MG63 (cell line): ENCODE measurements around the gene IGFBP5. TPM values are rescaled to one million over a fixed set of nuclear protein-coding genes. Genes with fewer than 3 reads are reported as not detected.

Source experiments
- DNase-seq: peaks from one replicate; pipeline ENCODE4 v3.0.0-alpha.2; 2020
- H3K27me3 ChIP-seq: fragments of 250-450 bp; sonication (Bioruptor Pico); 2 replicates; pipeline ENCODE4 v1.5.1; 2020; ENCODE audit warnings: mild to moderate bottlenecking, moderate library complexity
- H3K36me3 ChIP-seq: fragments of 250-450 bp; sonication (Bioruptor Pico); 2 replicates; pipeline ENCODE4 v1.5.1; 2020; ENCODE audit warnings: mild to moderate bottlenecking, moderate library complexity
- H3K4me3 ChIP-seq: fragments of 250-450 bp; sonication (Bioruptor Pico); 2 replicates; pipeline ENCODE4 v1.5.1; 2020; ENCODE audit warnings: mild to moderate bottlenecking, moderate library complexity
- H3K9me3 ChIP-seq: fragments of 250-450 bp; sonication (Bioruptor Pico); 2 replicates; pipeline ENCODE4 v1.5.1; 2020; ENCODE audit warnings: mild to moderate bottlenecking, moderate library complexity
- total RNA-seq: library from RNA; depleted of rRNA; stranded (reverse); fragments of >200 nt; shearing (Covaris generic); gene quantifications from 2 replicates; pipeline ENCODE4 v1.2.3, GENCODE V29; 2014; ENCODE audit warnings: low replicate concordance

Gene IGFBP5
- total RNA-seq, 1 experiment from 2014 or later: 1.8 TPM

- Histone ChIP-seq H3K27me3 (no peaks in the 10 kb centered on the region), H3K36me3 (no peaks in the 10 kb centered on the region), H3K9me3 (no peaks in the 10 kb centered on the region), H3K4me3 (no peak overlapping the region)
- DNase-seq: no peak
Measured at GRCh38 chr2:216720722-216721121, 25.4 kb upstream of the IGFBP5 start.

DNA sequence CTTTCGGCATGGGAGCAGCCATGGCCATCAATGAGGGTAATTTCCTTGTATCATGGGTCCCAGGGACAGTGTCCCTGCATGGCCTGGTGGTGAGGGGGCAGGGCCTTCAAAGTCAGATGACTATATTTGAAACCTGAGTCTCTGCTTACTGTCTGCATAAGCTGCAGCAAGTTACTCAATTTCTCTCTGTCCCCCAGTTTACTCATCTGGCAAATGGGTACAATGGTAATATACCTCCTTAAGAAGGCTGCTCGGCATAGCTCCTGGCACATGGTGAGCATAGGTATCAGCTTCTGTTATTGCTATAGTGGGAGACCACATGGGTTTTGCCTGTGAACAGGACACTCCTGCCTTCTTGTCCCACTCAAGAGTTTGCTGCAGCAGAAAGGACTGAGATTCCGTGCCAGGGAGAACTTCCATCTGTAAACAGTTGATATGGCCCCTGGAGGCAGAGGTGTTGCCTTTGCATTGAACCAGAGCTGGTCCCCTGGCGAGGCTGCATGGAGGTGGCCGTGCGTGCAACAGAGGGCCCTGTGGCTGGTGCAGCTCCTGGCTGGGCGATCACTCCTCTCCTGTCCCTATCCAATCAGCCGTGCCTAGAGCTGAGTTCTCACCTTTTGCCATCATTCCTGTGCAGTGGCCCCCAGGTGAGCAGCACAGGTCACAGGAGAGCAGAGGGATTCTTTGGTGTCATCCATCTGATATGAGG lies 22.7 kb upstream of the IGFBP5 start:
- H3K4me3 ChIP-seq: no peak overlapping the region
- no peak for DNase-seq
- no peaks in the 10 kb centered on the region for H3K36me3 ChIP-seq
- no peaks in the 10 kb centered on the region for H3K27me3 ChIP-seq
- no peaks in the 10 kb centered on the region for H3K9me3 ChIP-seq

DNA sequence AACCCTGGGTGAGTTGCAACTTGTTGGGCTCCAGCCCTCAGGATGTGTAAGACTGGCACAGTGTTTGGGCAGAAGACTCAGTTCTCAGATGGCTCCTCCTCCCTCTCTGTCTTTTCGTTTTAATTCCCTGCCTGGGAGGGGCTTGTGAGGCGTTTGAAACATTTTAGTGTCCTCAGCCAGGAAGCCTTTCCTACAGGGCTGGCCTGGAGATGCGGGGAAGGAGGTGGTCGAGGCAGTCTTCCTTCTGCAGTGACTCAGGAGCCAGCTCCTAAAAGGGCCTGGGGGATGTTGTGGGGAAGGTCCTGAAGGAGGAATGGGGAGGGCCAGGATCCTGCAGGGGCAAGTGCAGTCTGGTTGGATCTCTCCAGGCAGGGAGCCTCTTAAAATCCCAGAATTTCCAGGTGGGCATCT lies 22.1 kb upstream of the IGFBP5 start:
- no peaks in the 10 kb centered on the region for H3K36me3 ChIP-seq
- no peaks in the 10 kb centered on the region for H3K27me3 ChIP-seq
- no peak overlapping the region for H3K4me3 ChIP-seq
- DNase-seq: peak; percentile 61
- H3K9me3 ChIP-seq: no peaks in the 10 kb centered on the region

DNA sequence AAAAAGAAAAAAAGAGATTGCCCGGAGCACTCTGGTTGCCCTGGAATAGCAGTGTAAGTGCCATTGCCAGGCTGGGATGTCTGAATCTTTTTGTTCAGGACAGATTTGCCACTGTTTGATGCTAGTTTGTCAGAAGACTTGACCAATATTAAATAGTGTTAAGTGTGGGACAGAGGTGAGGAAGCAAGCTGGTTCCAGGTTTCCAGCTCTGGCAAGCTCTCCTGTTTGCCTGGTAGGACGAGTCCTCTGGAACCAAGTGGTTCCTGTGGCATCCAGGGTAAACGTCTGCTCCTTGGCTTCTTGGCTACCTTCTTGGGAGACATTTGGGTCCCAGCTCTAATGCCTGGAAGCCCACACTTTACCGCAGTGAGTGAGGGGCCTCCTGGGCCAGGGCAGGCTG lies 20.8 kb upstream of the IGFBP5 start:
- Histone ChIP-seq H3K9me3 (no peaks in the 10 kb centered on the region), H3K27me3 (no peaks in the 10 kb centered on the region), H3K36me3 (no peaks in the 10 kb centered on the region), H3K4me3 (no peak overlapping the region)
- DNase-seq: no peak

GRCh38 chr2:216715402-216715974 lies 20.1 kb upstream of the IGFBP5 start:
- Histone ChIP-seq H3K9me3 (no peaks in the 10 kb centered on the region), H3K36me3 (no peaks in the 10 kb centered on the region), H3K4me3 (no peak overlapping the region), H3K27me3 (no peaks in the 10 kb centered on the region)
- DNase-seq: no peak

DNA sequence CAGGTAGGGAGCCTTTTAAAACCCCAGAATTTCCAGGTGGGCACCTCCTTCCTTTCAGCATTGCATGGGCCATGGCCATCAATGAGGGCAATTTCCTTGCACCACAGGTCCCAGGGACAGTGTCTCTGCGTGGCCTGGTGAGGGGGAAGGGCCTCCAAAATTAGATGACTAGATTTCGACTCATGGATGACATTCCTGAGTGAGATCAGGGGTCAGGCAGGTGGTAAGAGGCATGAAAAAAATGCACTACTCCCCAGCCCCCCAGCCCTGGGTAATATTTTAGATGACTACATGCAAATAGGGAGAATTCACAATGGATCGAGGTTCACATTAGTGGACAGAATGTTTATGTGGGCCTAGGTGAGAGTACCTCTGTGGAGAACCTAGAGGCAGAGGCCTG lies 19.0 kb upstream of the IGFBP5 start:
- Histone ChIP-seq H3K9me3 (no peaks in the 10 kb centered on the region), H3K4me3 (no peak overlapping the region), H3K27me3 (no peaks in the 10 kb centered on the region), H3K36me3 (no peaks in the 10 kb centered on the region)
- DNase-seq: peak; percentile 48

DNA sequence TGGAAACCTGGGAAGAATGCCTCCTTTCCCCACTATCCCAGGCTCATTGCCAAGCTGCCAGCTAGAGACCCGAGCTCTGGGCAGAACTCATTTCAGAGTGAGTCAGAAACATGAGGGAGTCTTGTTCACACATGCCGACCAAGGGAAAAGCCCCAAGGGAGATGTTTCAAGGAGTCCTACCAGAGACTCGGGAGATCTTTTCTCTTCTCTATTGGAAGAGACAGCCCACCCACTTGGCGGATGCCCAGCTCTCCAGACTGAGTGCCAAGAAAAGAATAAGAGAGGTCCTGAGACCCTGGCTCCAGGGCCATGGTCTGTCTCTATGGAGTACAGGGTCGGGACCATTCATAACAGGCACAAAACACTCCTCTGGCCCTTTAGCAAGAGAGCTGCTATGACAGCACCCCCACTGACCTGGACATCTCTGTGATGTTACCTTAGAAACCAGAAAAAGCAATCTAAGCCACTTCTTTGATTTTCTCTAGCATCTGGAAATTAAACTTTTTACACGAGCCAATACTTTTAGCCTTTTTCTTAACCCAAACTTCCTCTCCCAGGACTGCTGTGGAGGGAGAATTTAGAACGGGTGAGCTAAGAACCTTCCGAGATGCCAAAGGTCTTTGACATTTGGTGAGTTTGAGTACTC lies 18.5 kb upstream of the IGFBP5 start:
- Histone ChIP-seq H3K27me3 (no peaks in the 10 kb centered on the region), H3K36me3 (no peaks in the 10 kb centered on the region), H3K9me3 (no peaks in the 10 kb centered on the region), H3K4me3 (no peak overlapping the region)
- peak; percentile 93 for DNase-seq

DNA sequence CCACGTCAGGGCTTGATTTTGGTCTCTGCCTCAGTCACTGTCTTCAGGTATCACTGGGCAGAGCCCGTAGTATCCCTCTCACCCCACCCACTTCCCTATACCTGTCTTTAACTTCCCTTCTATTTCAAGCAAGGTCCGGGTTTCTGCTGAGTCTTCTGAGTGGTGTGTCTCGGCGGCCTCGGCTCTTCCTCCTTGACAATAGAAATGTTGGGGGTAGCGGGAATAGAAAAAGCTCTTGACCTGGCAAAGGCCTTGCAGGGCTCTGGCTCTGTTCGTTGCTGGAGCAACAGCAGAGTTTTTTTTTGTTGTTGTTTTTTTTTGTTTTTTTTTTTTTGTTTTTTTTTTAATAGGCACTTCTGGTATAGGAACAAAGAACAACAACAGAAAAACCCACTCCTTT lies 16.0 kb upstream of the IGFBP5 start:
- H3K9me3 ChIP-seq: no peaks in the 10 kb centered on the region
- H3K36me3 ChIP-seq: no peaks in the 10 kb centered on the region
- H3K27me3 ChIP-seq: no peaks in the 10 kb centered on the region
- no peak for DNase-seq
- no peak overlapping the region for H3K4me3 ChIP-seq

DNA sequence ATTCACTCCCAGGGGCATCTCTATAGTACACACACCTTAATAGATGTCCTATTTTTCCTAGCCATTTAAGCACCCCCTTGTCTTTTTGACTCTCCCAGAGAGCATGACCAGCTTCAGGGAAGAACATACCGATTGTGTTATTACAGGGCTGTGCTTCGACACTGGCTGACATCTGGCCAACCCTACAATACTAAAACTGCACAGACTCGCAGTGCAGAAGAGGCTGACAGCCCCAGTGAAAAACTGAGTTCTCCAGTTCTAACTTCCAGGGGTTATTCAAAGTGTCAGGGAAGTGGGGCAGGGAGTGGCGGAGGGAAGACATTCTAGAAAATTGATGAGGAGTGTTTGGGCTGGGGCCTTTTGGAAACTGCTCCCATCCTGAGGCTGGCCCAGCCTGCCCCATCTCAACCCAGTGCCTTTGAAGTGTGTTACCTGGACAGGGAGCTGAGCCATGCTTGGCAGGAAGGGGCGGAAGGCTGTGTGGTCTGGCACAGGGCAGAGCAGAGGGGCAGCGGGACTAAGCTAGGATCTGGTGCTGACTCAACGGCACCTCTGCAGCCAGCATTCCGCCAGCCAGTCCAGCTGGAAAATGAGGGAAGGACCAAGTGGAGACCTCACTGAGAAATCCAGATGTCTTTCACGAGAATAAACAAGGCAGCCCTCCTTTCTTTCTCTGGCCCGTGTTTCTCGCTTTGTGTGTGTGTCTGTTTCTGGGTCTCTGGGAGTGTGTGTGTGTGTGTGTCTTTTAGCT lies 15.4 kb upstream of the IGFBP5 start:
- Histone ChIP-seq H3K9me3 (no peaks in the 10 kb centered on the region), H3K36me3 (no peaks in the 10 kb centered on the region), H3K4me3 (no peak overlapping the region), H3K27me3 (no peaks in the 10 kb centered on the region)
- peak; percentile 89 for DNase-seq

- DNase-seq: no peak
- H3K9me3 ChIP-seq: no peaks in the 10 kb centered on the region
- no peaks in the 10 kb centered on the region for H3K36me3 ChIP-seq
- no peaks in the 10 kb centered on the region for H3K27me3 ChIP-seq
- H3K4me3 ChIP-seq: no peak overlapping the region
Measured at GRCh38 chr2:216702756-216703155, 7.4 kb upstream of the IGFBP5 start.

- no peak overlapping the region for H3K4me3 ChIP-seq
- H3K27me3 ChIP-seq: no peaks in the 10 kb centered on the region
- no peak for DNase-seq
- no peaks in the 10 kb centered on the region for H3K36me3 ChIP-seq
- no peaks in the 10 kb centered on the region for H3K9me3 ChIP-seq
Measured at GRCh38 chr2:216701544-216701943, 6.2 kb upstream of the IGFBP5 start.

GRCh38 chr2:216700781-216701180 lies 5.4 kb upstream of the IGFBP5 start:
- Histone ChIP-seq H3K4me3 (no peak overlapping the region), H3K36me3 (no peaks in the 10 kb centered on the region), H3K27me3 (no peaks in the 10 kb centered on the region), H3K9me3 (no peaks in the 10 kb centered on the region)
- DNase-seq: no peak

DNA sequence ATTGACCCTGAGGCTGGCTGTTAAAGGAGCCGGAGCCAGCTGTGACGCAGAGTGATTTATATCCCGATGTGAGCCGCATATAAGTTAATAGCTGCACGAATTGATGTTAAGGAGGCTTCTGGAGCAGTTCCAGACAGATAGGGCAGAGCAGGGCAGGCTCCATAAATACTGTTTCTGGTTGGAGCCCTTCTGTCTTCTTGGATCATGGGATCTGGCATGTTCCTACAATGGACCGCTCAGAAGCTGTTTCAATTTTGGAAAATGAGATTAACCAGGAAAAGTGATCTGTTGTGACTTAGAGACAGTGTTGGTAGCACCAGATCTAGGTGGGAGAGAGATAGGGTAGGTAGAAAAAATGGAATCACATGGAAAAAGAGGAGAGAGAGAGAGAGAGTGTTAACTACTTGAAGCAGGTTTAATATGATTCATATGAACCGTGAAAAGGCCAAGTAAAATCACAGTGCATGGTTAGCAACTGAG lies 4.8 kb upstream of the IGFBP5 start:
- DNase-seq: no peak
- Histone ChIP-seq H3K27me3 (no peaks in the 10 kb centered on the region), H3K36me3 (no peaks in the 10 kb centered on the region), H3K4me3 (no peak overlapping the region), H3K9me3 (no peaks in the 10 kb centered on the region)

DNA sequence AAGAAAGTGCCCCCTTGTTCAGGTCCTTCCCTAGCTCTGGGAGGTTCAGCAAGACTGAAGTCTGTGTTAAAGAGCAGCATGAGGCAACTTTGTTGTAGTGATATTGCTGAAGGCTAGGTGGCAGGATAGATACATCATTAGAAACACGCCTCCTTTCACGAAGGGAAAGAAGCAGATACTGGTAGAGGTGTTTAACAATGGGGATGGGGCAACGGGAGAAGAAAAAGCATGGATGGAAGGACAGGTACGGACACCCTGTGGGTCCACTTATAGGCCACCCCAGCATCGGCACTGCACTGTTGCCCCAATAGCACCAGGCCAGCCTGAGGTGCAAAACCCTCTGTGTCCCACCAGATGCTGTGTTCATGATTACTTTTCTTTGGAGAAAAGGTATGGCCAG lies 3.5 kb upstream of the IGFBP5 start:
- Histone ChIP-seq H3K27me3 (peaks cover 4% of the 10 kb centered on the region; the same call in 1 of the 2 replicates), H3K4me3 (no peak overlapping the region), H3K9me3 (no peaks in the 10 kb centered on the region), H3K36me3 (no peaks in the 10 kb centered on the region)
- DNase-seq: no peak

DNA sequence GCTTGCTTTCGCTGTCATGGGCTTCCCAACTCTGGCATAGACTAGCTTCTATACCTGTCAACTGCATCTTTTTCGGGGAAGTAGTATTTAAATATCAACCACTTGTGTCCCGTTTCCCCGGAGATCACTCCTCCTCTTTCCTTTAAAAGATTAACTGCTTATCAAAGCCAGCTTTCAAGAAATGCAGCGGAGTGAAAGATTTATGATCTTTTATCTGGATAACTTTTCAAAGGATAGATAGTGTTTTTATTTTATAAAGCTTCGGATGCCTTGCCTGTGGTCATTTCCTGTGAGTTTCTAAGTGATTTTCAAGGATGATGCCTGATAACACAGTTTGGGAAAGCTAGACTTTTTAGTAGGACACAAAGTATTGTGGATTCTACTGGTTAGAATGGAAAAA lies 2.9 kb upstream of the IGFBP5 start:
- no peaks in the 10 kb centered on the region for H3K36me3 ChIP-seq
- peaks cover 4% of the 10 kb centered on the region; the same call in 1 of the 2 replicates for H3K27me3 ChIP-seq
- H3K4me3 ChIP-seq: no peak overlapping the region
- DNase-seq: no peak
- no peaks in the 10 kb centered on the region for H3K9me3 ChIP-seq

DNA sequence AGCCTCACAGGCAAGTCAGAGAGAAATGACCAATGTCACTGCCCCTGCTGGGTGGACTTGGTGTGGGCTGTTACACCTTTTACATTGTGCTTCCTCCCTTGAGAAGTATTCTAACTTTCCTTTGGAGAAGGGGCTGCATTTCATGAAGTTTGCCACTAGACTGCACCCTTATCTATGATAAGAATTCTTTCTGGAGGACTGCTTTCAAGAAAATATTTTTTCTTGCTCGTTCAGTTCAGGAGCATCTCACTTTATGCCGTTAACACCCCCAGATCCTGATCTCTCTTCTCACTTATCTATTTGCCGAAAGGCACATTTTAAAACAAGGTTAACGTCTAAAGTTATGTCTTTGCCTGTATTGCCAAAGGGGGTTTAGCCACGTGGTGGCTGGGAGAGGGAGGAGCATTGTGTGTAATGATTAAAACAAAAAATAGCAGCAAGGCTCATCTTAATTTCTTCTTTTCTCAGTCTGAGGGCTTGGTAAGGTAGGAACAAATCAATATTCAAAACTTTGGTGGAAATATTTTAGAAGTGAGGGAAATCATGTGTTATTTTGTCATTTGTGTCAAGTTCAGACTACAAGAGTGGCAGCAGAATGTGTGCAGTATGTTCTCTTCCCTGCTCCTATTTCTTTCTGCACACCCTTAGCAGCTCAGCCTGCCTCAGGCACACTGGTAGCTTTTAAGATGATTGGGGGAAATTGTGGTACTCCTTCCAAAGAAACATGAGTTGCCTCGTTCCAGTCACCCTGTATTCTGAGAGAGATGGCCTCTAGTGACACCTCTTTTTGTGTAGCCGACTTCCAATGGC lies 1.6 kb upstream of the IGFBP5 start:
- Histone ChIP-seq H3K9me3 (no peaks in the 10 kb centered on the region), H3K36me3 (no peaks in the 10 kb centered on the region), H3K4me3 (no peak overlapping the region), H3K27me3 (peaks cover 14% of the 10 kb centered on the region)
- DNase-seq: no peak
